ENCODE measurements around the gene ITGA11. TPM values are rescaled to one million over a fixed set of nuclear protein-coding genes. Genes with fewer than 3 reads are reported as not detected.

Gene ITGA11
- polyA plus RNA-seq, 6 donors from 2014 or later = 0.04 TPM; not detected in 5

DNA sequence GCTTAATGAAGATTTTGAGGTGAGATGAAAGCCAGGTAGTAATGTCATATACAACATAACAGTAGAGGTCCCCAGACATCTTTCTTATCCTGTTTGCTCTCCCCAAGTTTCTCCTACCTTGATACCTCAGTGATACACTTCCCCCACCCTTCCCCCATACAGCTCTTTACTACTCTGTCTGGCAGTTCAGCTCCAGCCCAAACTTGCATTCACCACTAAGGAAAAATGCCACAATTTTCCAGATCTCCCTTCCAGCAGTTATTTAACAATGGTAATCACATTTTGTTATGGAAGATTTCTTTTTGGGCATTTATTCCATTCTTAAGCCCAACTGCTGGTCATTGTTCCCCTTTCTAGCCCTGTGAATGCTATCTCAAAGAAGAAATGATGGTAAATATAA, 34.9 kb upstream of the ITGA11 start:
- Mint-ChIP-seq H3K27ac (peak overlapping the region in 1 of 6 donors; percentile 6), H3K9me3 (no peaks in the 10 kb centered on the region), H3K4me1 (no peaks in the 10 kb centered on the region), H3K27me3 (peaks cover 0 to 21% (median 11%) of the 10 kb centered on the region in 3 donors), H3K4me3 (no peak overlapping the region), H3K36me3 (no peaks in the 10 kb centered on the region)
- DNase-seq (no peak), ATAC-seq (ENCODE audit: low read depth in 2 of 2) (no peak)

DNA sequence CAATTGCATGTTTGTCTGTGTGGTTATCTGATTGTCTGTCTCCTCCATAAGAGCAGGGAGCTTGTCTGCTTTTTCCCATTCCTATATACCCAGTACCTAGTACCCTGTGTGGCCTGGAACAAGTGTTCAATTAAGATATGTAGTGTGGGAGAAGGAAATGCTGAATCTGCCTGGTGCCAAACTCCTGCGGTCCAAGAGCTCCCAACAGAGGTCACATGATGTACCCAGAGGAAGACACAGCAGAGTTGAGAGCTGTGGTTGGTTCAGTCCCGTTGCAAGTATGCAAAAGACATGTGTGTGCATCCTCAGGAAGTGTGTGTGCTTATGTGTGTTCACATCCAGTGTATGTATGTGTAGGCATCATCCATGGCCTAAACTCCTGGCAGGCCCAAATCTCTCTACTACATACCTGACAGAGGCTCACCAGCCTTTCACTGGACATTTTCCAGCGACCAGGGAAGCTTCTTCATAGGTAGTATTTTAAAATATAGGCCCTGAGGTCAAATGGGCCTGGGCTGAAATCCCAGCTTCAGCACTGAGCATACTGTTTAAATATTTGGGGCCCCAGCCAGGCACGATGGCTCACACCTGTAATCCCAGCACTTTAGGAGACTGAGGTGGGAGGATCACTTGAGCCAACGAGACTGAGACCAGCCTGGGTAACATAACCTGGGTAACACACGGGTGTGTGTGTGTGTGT, 34.0 kb upstream of the ITGA11 start:
- H3K9me3 Mint-ChIP-seq = no peaks in the 10 kb centered on the region
- peaks cover under 1 to 21% (median 11%) of the 10 kb centered on the region in 3 donors for H3K27me3 Mint-ChIP-seq
- H3K4me3 Mint-ChIP-seq = no peak overlapping the region
- H3K4me1 Mint-ChIP-seq = no peaks in the 10 kb centered on the region
- DNase-seq (no peak), ATAC-seq (ENCODE audit: low read depth in 2 of 2) (no peak)
- H3K36me3 Mint-ChIP-seq = no peaks in the 10 kb centered on the region
- no peak overlapping the region for H3K27ac Mint-ChIP-seq

DNA sequence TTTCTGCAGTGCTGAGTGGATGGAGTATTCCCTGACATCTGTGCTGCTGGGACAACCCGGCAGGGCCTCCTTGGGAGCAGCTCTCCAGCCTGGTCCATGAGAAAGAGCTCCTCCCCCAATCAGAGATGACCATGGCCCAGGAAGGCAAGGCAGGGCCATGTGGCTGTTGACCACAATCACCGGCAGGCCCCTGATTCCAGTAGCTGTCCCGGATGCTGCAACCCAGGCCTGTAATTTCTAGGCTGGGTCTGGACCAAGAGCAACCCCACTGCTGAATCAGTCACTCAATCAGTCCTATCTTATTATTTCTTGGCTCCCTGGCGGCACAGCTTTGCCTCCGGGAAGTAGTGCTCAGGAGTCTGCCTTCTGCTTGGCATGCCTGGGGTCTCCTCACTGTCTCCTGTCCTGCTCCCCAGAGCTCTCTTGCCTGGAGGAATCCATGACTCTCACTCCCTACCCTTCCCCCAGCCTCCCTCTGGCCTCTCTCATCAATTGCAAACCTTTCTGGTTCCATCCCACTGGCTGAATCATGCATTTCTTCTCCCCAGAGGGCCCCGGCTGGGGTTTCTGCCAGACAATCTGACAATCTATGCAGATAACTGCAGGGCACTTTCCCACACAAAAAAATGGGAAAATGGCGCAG, 32.6 kb upstream of the ITGA11 start:
- Mint-ChIP-seq H3K27ac (no peak overlapping the region), H3K36me3 (no peaks in the 10 kb centered on the region), H3K4me3 (no peak overlapping the region), H3K9me3 (peaks cover 0 to 14% (median 5%) of the 10 kb centered on the region in 7 donors), H3K27me3 (peaks cover 5 to 21% (median 11%) of the 10 kb centered on the region in 3 donors), H3K4me1 (no peaks in the 10 kb centered on the region)
- DNase-seq (no peak), ATAC-seq (ENCODE audit: low read depth in 2 of 2) (no peak)

DNA sequence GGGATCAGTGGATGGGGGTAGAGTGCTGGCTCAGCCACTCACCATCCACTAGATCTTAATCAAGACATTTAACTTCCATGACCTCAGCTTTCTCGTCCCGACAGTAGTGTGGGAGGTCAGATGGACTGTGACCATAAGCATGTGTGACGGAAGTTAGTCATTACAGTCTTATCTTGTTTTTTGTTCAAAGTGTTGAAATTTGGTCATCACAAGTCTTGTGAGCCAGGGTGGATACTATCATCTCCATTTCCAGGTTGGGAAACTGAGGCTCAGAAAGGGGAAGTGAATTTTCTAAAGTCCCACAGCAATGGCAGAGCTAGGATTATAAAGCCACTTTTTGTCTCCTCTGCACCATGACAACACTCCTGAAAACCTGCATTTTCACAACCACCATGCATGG, 32.0 kb upstream of the ITGA11 start:
- no peaks in the 10 kb centered on the region for H3K36me3 Mint-ChIP-seq
- H3K4me3 Mint-ChIP-seq = no peak overlapping the region
- H3K4me1 Mint-ChIP-seq = no peaks in the 10 kb centered on the region
- H3K27ac Mint-ChIP-seq = no peak overlapping the region
- peaks cover 5 to 21% (median 11%) of the 10 kb centered on the region in 3 donors for H3K27me3 Mint-ChIP-seq
- H3K9me3 Mint-ChIP-seq = peaks cover 0 to 18% (median 5%) of the 10 kb centered on the region in 7 donors
- DNase-seq (no peak), ATAC-seq (ENCODE audit: low read depth in 2 of 2) (no peak)

GRCh38 chr15:68463444-68463843, 31.5 kb upstream of the ITGA11 start:
- Mint-ChIP-seq H3K27me3 (peaks cover 5 to 16% (median 6%) of the 10 kb centered on the region in 3 donors), H3K4me1 (no peaks in the 10 kb centered on the region), H3K27ac (no peak overlapping the region), H3K9me3 (peaks cover 0 to 18% (median 7%) of the 10 kb centered on the region in 7 donors), H3K36me3 (no peaks in the 10 kb centered on the region), H3K4me3 (no peak overlapping the region)
- no peak for ATAC-seq (ENCODE audit: low read depth in 2 of 2)
- DNase-seq = no peak

DNA sequence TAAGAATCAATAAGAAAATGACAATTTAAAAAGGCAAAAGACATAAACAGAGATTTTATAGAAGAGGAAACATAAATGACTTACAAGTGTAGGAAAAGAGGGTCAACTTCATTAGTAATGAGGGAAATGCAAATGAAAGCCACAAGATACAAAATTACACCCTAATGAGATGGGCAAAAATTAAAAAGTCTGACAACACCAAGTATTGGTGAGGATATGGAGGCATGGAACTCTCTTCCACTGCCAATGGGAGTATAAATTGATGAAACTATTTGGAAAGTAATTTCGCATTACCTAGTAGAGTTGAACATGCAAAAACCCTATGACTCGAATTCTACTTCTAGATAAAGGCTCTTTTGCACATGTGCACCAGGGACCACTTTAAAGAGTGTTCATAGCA, 28.2 kb upstream of the ITGA11 start:
- H3K4me1 Mint-ChIP-seq = no peaks in the 10 kb centered on the region
- no peak overlapping the region for H3K27ac Mint-ChIP-seq
- no peak for ATAC-seq (ENCODE audit: low read depth in 2 of 2)
- H3K27me3 Mint-ChIP-seq = peaks cover 0 to 5% (median 5%) of the 10 kb centered on the region in 3 donors
- H3K4me3 Mint-ChIP-seq = no peak overlapping the region
- H3K36me3 Mint-ChIP-seq = no peaks in the 10 kb centered on the region
- no peak for DNase-seq
- peaks cover 0 to 18% (median 7%) of the 10 kb centered on the region in 7 donors for H3K9me3 Mint-ChIP-seq

DNA sequence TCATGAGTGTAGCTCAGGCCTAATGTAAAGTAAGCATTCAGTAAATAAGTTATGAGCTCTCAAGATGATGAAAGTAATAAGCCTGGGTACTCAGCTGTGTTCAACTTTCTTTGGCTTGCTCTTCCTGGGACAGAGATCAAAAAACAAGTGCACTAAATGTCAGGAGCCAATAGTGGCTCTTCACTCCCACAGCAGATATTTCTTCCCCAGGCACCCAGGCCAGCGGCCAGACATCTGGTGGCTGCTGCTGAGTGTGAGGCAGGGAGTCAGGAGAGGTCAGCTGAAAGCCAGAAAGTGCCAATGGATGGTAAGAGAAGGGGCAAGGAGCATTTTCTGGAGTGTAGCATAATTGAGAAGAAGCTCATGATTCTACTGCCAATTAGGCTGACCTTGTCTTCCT, 18.2 kb upstream of the ITGA11 start:
- Mint-ChIP-seq H3K27me3 (peaks cover 13 to 67% (median 67%) of the 10 kb centered on the region in 3 donors), H3K36me3 (peaks cover 0 to 8% of the 10 kb centered on the region in 2 donors), H3K4me3 (no peak overlapping the region), H3K4me1 (no peaks in the 10 kb centered on the region), H3K27ac (no peak overlapping the region), H3K9me3 (peaks cover 0 to 14% (median 1%) of the 10 kb centered on the region in 7 donors)
- DNase-seq (no peak), ATAC-seq (ENCODE audit: low read depth in 2 of 2) (no peak)

- DNase-seq = no peak
- no peak for ATAC-seq (ENCODE audit: low read depth in 2 of 2)
- Mint-ChIP-seq H3K27ac (no peak overlapping the region), H3K4me3 (no peak overlapping the region), H3K4me1 (no peaks in the 10 kb centered on the region), H3K27me3 (peaks cover 13 to 71% (median 70%) of the 10 kb centered on the region in 3 donors), H3K9me3 (peaks cover 0 to 14% (median 1%) of the 10 kb centered on the region in 7 donors), H3K36me3 (peaks cover 0 to 8% of the 10 kb centered on the region in 2 donors)
Measured at GRCh38 chr15:68449389-68449788, 17.4 kb upstream of the ITGA11 start.

GRCh38 chr15:68447976-68448755, 16.2 kb upstream of the ITGA11 start:
- no peaks in the 10 kb centered on the region for H3K4me1 Mint-ChIP-seq
- no peak overlapping the region for H3K4me3 Mint-ChIP-seq
- H3K36me3 Mint-ChIP-seq = peaks cover 0 to 8% of the 10 kb centered on the region in 2 donors
- peaks cover 0 to 14% (median 1%) of the 10 kb centered on the region in 7 donors for H3K9me3 Mint-ChIP-seq
- peaks cover 13 to 71% (median 61%) of the 10 kb centered on the region in 3 donors for H3K27me3 Mint-ChIP-seq
- H3K27ac Mint-ChIP-seq = no peak overlapping the region
- DNase-seq (no peak), ATAC-seq (ENCODE audit: low read depth in 2 of 2) (no peak)

DNA sequence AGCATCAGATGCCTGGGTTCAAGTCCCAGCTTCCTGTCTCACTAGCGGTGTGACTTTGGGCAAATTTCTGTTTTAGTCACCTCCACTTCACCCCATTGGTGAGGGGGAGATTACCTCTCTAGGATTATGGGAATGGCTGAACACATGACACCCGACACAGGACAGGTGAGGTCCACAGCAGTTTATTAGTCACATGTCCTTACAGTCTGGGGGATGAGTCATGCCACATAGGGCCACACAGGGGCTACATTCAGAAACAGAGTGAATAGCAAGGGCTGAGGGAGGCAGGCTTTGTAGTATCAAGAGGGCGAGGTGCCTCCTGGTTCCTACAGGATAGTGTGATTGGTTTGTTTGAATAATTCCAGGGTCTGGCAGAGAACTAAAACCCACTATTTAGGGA, 15.2 kb upstream of the ITGA11 start:
- Mint-ChIP-seq H3K27me3 (peaks cover 13 to 63% (median 52%) of the 10 kb centered on the region in 3 donors), H3K9me3 (peaks cover 0 to 11% (median 1%) of the 10 kb centered on the region in 7 donors), H3K27ac (no peak overlapping the region), H3K36me3 (peaks cover 0 to 8% of the 10 kb centered on the region in 2 donors), H3K4me3 (no peak overlapping the region), H3K4me1 (no peaks in the 10 kb centered on the region)
- ATAC-seq (ENCODE audit: low read depth in 2 of 2) = no peak
- DNase-seq = no peak

- peaks cover 20 to 48% (median 33%) of the 10 kb centered on the region in 3 donors for H3K27me3 Mint-ChIP-seq
- no peak for ATAC-seq (ENCODE audit: low read depth in 2 of 2)
Measured at GRCh38 chr15:68445351-68445750, 13.4 kb upstream of the ITGA11 start.

DNA sequence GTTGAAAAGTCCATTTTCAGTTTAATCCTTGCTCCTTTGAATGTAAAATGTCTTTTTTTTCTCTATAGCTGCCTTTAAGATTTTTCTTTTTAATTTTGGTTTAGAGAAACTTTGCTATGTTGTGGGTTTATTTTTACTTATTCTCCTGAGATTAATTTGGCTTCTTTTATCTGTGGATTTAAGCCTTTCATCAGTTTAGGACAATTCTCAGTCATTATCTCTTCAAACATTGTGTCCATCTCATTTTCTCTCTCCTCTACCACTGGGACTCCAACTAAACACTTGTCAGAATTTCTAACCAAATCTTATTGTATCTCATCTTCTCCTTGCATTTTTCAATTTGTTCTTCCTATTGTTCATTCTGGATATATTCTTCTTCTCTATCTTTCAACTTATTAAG, 12.4 kb upstream of the ITGA11 start:
- Mint-ChIP-seq H3K36me3 (no peaks in the 10 kb centered on the region), H3K27ac (no peak overlapping the region), H3K4me1 (no peaks in the 10 kb centered on the region), H3K27me3 (peaks cover 28 to 53% (median 37%) of the 10 kb centered on the region in 3 donors), H3K4me3 (no peak overlapping the region), H3K9me3 (no peaks in the 10 kb centered on the region)
- ATAC-seq (ENCODE audit: low read depth in 2 of 2) (no peak), DNase-seq (no peak)

More at GRCh38 chr15:68445351-68445750, 13.4 kb upstream of the ITGA11 start:
- DNase-seq = no peak
- no peaks in the 10 kb centered on the region for H3K36me3 Mint-ChIP-seq
- no peaks in the 10 kb centered on the region for H3K9me3 Mint-ChIP-seq
- no peak overlapping the region for H3K27ac Mint-ChIP-seq
- H3K4me1 Mint-ChIP-seq = no peaks in the 10 kb centered on the region
- no peak overlapping the region for H3K4me3 Mint-ChIP-seq

- Mint-ChIP-seq H3K27me3 (peaks cover 37 to 67% (median 47%) of the 10 kb centered on the region in 3 donors), H3K36me3 (no peaks in the 10 kb centered on the region), H3K4me3 (no peak overlapping the region), H3K27ac (no peak overlapping the region), H3K4me1 (no peaks in the 10 kb centered on the region), H3K9me3 (no peaks in the 10 kb centered on the region)
- no peak for DNase-seq
- ATAC-seq (ENCODE audit: low read depth in 2 of 2) = no peak
Measured at GRCh38 chr15:68442903-68443302, 10.9 kb upstream of the ITGA11 start.
